Right lobe of liver (tissue), 4 donors: ENCODE data around the gene MALL.
"Not testable (repeated sequence)": the region's sequence is repeated elsewhere in the genome, so short reads cannot be mapped to it uniquely, and the experiment has no call there.

Experiments
- POLR2A ChIP-seq: fragments of 450-650 bp; IDR thresholded peaks from one replicate; pipeline ENCODE4 v1.6.1; 2017; ENCODE audit warnings: antibody characterized with exemption, mild to moderate bottlenecking
- TF ChIP-seq, protein P1 (sequence below), 4 donors: fragments of 200-600 bp in 3 of 4; fragments of 450-650 bp in 1 of 4; IDR thresholded peaks; one replicate each; pipeline versions ENCODE4 v1.5.1 to v1.8.0; 2016 to 2022; ENCODE audit warnings: antibody characterized with exemption in 4 of 4, mild to moderate bottlenecking in 2 of 4
- donor health status: DM: no; HTN: no; CAD: no.
- donor health status: DM: no; HTN: no; CAD: no.
- donor health status: DM: no; HTN: yes; CAD: no.

DNA sequence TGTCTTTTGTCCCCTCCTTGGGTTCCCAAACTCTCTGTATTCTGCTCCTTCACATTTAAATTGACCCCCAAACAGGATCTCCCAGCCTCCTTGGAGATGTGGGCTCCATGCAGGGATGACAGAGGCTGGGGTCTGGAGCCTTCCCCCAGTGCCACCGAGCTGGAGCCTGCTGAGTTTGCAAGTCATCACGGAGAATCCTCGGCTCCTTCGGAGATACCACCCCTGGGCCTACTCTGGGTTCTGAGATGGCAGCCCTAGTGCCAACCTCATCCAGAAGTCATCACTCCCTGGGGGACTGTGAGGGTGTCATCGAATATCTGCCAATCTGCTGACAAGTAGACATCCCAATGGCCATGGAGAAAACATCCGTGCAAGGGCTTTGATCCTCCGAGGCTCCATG is 45.8 kb downstream of the MALL start:
- TF ChIP-seq, protein P1, sequence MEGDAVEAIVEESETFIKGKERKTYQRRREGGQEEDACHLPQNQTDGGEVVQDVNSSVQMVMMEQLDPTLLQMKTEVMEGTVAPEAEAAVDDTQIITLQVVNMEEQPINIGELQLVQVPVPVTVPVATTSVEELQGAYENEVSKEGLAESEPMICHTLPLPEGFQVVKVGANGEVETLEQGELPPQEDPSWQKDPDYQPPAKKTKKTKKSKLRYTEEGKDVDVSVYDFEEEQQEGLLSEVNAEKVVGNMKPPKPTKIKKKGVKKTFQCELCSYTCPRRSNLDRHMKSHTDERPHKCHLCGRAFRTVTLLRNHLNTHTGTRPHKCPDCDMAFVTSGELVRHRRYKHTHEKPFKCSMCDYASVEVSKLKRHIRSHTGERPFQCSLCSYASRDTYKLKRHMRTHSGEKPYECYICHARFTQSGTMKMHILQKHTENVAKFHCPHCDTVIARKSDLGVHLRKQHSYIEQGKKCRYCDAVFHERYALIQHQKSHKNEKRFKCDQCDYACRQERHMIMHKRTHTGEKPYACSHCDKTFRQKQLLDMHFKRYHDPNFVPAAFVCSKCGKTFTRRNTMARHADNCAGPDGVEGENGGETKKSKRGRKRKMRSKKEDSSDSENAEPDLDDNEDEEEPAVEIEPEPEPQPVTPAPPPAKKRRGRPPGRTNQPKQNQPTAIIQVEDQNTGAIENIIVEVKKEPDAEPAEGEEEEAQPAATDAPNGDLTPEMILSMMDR (IDR thresholded peaks at IDR 0.05), result not testable (repeated sequence)
- not testable (repeated sequence) for TF ChIP-seq POLR2A
